MM.1S (cell line): ENCODE results near the gene CEMIP2.

Experiments used
- EZH2 ChIP-seq: fragments of 300-600 bp; sonication (generic); optimal IDR thresholded peaks from 2 replicates; pipeline ENCODE3; 2017; ENCODE audit warnings: low read depth, mild to moderate bottlenecking, antibody characterized with exemption, low read length, mixed read lengths
- TF ChIP-seq, protein P1 (sequence below): fragments of 300-600 bp; sonication (generic); IDR thresholded peaks from 2 replicates; pipeline ENCODE4 v1.5.1; 2016; ENCODE audit warnings: antibody characterized with exemption, low read length, mixed read lengths

DNA sequence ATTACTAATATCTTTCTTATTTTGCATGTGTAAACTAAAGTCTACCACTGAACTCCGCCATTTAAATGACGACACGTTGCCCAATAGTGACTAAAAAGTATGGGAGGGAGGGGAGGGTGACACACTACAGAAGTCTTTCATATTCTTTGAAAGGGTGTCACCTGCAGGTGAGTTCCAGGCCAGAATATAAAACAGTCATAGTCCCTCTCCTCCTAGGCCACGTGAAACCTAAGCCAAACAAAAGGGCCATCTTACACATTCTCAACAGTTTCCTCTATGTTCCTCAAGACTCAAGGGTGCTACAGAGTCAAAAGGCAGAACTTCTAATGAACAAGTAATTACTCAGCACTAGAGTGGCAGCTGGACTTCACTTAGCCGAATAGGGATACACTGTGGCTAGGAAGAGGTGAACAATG lies 6.4 kb downstream of the CEMIP2 start:
- TF ChIP-seq, protein P1, sequence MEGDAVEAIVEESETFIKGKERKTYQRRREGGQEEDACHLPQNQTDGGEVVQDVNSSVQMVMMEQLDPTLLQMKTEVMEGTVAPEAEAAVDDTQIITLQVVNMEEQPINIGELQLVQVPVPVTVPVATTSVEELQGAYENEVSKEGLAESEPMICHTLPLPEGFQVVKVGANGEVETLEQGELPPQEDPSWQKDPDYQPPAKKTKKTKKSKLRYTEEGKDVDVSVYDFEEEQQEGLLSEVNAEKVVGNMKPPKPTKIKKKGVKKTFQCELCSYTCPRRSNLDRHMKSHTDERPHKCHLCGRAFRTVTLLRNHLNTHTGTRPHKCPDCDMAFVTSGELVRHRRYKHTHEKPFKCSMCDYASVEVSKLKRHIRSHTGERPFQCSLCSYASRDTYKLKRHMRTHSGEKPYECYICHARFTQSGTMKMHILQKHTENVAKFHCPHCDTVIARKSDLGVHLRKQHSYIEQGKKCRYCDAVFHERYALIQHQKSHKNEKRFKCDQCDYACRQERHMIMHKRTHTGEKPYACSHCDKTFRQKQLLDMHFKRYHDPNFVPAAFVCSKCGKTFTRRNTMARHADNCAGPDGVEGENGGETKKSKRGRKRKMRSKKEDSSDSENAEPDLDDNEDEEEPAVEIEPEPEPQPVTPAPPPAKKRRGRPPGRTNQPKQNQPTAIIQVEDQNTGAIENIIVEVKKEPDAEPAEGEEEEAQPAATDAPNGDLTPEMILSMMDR: no peak
- no peak for TF ChIP-seq EZH2
